DMS53 (cell line): ENCODE data around the gene ADAM21.
"Not testable (repeated sequence)": the region's sequence is repeated elsewhere in the genome, so short reads cannot be mapped to it uniquely, and the experiment has no call there.

Experiments
- DNase-seq: peaks from one replicate; lab custom pipeline; 2025; lab: John Stamatoyannopoulos, UW

The ADAM21 gene

DNA sequence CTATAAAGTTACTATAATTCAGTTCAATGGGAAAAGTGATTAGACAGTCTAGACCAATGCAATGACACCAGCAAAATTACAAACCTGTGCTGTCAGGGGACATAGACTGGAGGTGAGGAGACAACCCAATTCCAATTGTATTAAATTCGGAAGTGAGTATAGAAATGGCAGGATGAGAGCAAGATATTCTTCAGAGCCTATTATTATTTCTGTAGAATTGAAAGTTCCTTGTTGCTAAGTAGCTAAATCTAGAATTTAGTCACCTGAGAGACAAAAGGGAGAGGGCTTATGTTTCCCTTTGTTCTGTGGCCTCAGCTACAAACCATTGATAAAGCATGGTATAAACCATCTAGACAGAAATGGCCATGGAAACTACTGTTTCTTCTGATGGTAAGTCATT lies at the start of gene ADAM21:
TSS of gene ADAM21 (plus strand) at position 301 of the 400 bp plus-strand sequence. CDS start 5,326 bp downstream, outside the sequence.
- DNase-seq, result no peak

DNA sequence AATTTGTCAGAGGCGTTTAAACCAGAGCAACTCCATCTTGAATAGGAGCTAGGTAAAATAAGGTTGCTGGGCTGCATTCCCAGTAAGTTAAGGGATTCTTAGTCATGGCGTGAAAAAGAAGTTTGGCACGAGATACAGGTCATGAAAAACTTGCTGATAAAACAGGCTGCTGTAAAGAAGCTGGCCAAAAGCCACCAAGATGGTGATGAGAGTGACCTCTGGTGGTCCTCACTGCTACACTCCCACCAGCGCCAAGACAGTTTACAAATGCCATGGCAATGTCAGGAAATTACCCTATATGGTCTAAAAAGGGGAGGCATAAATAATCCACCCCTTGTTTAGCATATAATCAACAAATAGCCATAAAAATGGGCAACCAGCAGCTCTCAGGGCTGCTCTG lies 48.6 kb upstream of the ADAM21 start:
- DNase-seq, result not testable (repeated sequence)

DNA sequence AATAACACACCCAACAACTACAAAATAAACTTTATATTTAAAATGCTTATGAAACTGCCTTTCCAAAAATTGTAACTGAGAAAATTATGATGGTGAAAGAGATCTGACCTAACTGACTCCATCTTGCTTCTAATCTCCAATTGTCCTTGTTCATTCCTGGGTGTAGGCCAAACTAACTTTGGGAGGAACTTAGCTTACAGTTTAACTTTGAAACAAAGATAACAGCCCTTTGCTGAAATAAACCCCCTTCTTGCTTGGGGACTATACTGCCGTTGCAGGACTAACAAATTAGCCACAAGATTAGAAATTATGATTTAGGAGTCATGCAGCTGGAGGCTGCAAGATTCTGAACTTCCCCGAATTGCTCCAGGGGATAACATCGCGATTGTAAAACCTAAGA lies 45.8 kb upstream of the ADAM21 start:
- not testable (repeated sequence) for DNase-seq

DNA sequence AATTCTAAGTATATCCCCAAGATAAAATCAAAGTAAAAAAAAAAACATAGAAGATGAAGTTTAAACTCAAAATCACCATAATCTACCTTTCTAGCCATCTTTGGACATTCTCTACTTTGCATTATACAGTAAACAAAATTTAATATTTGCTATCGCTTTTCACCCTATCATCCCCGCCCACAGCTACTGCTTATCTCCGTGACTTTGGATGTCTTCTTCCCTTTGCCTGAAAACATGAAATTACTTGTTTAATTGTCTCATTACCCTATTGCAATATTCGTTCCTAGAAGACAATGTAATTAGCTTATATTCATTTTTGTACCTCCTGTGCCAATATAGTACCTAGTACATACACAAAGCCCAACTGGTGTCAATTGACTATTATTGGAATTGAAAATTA lies 44.4 kb upstream of the ADAM21 start:
- DNase-seq, result no peak

DNA sequence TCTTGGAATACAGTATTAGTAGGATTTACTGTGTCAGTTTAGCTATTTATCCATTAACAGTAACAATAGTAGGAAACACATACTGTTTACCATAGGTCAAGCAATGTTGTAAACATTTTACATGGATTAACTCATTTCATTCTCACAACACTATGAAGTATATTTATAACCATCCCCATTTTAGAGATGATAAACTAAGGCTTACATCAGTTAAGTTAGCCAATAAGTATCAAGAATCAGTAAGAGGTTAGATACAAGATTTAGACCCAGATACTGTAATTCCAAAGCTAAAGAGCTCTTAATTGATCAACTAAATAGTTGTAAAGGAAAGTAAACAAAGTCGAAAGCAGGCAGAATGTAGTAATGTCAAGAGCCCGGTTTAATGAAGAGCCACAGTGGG lies 36.2 kb upstream of the ADAM21 start:
- DNase-seq, result no peak

DNA sequence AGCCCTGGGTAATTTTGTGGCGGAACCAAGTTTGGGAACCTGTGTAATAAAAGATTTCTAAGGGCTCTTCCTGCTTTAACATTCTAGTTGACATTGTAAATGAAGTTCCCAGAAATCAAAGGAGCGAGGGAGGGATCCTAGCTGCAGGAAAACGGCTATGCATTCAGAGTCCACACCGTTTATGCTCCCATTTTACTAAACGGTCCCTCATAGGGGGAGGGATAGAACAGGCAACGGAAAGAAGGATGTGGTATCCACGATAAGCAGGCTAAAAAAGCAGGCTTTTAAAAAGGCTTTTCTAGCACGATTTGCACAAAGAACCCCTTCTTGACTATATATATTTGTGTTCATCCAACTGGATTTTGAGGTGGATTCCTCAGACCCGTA lies 35.6 kb upstream of the ADAM21 start:
- DNase-seq, result peak; percentile 63

DNA sequence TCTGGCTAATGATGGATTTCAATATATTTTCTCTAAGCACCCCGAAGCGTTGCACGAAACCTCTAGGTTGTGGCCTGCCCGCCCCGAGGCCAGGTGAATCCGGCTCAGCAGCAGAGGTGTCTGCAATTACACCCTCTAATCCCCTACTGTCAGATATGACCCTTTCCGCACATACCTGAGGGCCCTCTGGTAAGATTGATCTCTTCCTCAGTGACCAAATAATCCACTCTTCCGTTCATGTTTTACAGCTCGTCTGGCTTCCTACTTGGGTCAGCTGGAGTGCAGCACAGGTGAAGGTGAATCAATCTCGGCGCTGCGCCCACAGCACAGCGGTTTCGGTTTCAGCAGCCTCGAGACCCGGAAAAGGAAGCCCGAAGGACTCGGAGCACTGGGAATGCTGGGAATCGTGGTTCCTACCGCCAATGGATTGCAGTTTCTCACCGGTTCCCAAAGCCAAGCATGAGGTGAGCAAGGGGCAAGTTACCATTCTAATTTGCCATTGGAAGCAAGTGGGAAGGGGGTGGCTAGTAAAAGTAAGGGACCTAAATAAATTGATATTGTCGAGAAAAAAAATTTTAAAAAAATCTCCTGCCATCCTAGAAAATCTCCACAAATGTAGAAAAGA lies 35.1 kb upstream of the ADAM21 start, which contains the start of gene SYNJ2BP:
TSS of gene SYNJ2BP (minus strand) at position 366 of the 625 bp plus-strand sequence. CDS start at position 239, 127 bp downstream.
- DNase-seq, result peak; percentile 90

DNA sequence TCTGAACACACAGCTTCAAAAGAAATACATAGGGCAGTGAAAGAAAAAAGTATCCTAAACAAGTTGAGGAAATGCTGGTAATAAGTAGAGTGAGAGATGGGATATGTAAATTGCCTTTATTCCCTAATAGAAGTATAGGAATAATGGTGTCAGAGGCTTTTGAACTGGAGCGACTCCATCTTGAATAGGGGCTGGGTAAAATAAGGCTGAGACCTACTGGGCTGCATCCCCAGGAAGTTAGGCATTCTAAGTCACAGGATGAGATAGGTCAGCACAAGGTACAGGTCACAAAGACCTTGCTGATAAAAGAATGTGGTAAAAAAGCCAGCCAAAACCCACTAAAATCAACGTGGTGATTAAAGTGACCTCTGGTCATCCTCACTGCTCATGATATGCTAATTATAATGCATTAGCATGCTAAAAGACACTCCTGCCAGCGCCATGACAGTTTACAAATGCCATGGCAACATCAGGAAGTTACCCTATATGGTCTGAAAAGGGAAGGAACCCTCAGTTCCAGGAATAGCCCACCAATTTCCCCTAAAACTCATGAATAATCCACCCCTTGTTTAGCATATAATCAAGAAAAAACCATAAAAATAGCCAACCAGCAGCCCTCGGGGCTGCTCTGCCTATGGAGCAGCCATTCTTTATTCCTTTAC lies 32.6 kb upstream of the ADAM21 start:
- DNase-seq, result not testable (repeated sequence)

DNA sequence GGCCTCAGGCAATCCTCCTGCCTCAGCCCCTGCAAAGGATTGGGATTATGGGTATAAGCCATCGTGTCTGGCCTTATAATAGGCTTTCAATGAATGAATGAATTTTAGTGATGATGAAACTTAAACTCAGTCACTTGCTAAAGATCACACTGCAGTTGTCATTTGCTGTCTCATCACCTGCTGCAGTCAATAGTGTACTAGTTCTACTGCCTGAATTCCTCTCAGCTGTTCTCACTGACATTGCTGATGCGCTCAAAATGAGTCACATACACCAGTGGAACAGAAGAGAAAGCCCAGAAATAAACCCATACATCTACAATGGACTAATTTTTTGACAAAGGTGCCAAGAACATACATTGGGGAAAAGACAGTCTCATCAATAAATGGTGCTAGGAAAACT lies 29.4 kb upstream of the ADAM21 start:
- no peak for DNase-seq

DNA sequence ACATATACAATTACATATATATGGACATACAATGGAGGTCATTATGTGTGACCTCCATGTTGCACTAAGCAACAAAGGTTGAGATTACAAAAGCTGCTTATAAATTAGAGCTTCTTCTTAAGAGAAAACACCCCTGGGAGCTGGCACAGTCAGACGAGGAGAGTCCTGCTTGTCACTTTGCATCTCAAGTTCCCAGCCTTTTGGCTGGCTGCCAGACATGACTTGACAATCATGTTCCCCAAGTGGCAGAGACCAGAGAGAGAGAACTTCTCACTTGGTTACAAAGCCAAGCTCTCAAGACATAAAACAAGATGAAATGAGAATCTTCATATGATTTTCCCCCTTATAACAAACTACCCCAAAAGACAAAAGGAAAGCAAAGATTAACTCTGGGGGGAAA lies 26.6 kb upstream of the ADAM21 start:
- peak; percentile 40 for DNase-seq

DNA sequence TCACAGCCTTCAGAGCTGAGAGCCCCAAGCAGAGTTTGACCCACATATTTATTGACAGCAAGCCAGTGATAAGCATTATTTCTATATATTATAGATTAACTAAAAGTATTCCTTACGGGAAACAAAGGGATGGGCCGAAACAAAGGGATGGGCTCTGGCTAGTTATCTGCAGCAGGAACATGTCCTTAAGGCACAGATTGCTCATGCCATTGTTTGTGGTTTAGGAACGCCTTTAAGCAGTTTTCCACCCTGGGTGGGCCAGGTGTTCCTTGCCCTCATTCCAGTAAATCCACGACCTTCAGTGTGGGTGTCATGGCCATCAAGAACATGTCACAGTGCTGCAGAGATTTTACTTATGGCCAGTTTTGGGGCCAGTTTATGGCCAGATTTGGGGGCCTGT lies 25.4 kb upstream of the ADAM21 start:
- not testable (repeated sequence) for DNase-seq

DNA sequence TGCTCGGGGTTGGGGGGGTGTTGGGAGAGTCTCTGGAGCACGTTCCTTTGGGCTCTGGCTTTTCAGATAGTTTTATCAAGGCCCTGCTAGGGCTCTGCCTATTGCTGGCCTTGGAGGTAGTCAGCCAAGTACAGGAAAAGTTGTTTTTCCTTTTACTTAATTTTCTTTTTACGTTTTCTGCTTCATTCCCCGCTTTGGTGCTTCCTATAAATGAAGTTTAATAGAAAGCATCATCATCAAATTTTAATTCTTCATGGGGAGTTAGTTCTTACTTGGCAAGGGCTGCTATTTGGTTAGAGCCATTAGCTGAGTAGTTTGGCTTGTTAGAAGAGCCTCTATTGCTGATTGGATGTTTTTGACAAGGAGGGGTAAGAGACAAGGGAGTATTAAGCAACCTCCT lies 15.1 kb upstream of the ADAM21 start:
- DNase-seq, result no peak

DNA sequence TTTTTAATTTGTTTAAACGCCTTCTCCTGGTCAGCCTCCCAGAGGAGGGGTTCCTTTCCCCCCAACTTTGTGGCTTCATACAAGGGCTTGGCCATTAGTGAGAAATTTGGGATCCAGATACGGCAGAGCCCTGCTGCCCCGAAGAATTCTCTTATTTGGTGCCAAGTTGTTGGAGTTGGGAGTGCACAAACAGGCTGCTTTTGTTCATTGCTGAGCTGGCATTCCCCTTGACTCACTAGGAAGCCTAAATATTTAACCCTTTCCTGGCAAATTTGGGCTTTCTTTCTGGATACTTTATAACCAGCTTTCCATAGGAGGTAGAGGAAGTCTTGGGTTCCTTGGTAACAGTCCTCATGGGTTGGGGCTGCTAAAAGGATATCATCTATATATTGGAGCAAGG lies 10.3 kb upstream of the ADAM21 start:
- no peak for DNase-seq

DNA sequence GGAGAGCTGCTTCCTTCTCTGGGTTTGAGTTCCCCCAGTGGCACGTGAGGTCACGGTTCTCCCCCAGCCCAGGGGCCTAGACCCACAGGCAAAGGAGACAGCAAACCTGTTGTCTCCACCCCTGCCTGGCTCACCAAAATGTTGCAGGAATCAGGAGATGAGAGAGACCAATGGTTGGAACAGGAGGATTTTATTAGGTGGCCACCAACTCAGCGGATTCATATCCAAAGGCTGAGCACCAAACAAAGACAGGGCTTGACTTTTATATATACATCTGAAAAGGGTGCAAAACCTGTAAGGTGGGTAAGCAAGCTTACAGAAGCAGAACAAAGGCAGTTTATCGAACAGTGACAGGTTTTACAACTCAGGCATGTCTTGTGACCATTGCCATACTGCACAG lies 9.2 kb upstream of the ADAM21 start:
- peak; percentile 22 for DNase-seq

DNA sequence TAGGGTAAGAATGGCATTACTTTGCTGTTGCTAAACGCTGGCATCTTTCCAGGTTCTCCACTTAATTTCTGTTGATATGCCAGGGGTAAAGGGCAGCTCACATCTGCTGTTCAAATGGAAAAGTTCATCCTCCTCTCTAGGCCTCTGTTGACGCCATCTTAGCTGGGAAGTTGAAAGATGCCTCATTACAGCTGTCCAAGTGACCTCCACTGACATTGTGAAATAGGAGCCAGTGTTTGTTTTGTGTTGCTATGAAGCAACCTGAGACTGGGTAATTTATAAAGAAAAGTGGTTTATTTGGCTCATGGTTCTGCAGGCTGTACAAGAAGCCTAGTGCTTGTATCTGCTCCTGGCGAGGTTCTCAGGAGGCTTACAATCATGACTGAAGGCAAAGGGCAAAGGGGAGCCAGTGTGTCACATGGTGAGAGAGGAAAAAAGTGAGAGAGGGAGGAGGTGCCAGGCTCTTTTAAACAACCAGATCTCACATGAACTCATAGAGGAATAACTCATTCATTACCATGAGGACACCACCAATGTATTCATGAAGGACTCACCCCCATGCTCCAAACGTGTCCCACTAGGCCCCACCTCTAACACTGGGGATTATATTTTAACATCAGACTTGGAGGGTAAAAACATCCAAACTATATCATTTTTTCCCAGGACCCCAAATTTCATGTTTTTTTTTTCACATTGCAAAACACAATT lies 3.2 kb upstream of the ADAM21 start:
- peak; percentile 70 for DNase-seq

DNA sequence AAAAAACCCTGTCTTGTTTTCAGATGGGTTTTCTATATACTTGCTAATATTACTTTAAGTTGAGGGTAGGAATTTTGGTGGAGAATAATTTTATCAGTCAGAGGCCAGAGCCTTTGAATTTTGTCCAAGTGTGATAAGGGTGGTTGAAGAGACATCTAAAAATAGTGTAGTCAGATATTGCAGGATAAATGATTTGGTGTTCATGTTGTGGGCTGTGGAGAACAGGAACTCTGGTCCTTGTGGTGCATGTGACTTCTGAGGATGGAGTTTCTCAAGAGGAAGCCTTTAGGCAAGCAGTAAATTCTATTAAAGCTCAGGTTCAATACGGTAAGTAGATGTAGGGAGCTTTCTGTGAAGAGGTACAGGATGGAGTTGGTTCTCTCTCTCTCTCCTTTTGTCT lies 2.8 kb downstream of the ADAM21 start:
- no peak for DNase-seq

DNA sequence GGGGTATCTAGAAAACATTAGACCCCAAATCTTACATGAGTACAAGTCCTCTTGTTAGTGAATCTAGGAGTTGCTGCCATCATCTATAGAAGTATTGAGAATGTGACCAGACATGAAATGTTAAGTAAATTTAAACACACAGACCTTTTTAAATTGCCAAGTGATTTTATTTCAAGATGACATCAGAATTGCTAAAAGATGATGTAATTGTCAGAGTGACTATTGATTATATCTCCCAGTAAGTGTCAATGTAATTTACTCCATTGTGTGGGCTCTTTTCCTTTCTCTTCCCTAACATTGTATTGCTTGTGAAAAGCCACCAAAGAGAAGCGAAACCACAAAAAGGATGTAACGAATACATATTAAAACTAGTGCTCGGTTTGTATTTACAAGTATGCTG lies 16.8 kb downstream of the ADAM21 start:
- DNase-seq, result no peak

DNA sequence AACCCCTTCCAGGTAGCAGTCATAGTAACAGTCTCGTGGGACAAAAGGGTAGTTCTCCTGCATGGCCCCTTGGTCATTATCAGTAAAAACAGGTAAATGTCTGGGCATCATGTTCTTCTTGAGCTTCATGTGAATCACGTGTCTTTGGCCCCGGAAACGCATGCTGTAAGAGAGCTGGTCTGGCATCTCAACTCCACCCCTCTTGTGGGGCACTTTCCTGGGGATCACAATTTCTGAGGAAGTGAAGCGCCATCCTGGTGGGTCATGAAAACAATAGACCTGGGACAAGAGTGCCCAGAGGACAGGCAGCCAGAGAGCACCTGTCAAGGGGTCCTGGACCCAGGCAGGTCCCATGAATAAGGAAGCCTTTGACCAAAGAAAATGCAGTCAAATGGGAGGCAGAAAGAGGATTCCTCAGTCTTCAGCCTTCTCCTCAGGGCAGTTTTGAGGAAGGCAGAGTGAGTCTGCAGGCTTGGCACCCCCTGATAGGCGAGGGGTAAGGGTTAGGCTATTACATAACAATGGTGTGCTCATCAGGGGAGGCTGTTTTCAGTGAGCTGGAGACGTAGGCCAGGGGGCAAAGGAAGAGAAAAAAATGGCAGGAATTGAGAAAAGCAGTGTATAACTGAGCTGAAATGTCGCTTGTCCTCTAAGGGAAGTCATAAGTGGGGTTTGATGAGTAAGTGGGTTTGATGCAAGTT lies 19.0 kb downstream of the ADAM21 start:
- not testable (repeated sequence) for DNase-seq

DNA sequence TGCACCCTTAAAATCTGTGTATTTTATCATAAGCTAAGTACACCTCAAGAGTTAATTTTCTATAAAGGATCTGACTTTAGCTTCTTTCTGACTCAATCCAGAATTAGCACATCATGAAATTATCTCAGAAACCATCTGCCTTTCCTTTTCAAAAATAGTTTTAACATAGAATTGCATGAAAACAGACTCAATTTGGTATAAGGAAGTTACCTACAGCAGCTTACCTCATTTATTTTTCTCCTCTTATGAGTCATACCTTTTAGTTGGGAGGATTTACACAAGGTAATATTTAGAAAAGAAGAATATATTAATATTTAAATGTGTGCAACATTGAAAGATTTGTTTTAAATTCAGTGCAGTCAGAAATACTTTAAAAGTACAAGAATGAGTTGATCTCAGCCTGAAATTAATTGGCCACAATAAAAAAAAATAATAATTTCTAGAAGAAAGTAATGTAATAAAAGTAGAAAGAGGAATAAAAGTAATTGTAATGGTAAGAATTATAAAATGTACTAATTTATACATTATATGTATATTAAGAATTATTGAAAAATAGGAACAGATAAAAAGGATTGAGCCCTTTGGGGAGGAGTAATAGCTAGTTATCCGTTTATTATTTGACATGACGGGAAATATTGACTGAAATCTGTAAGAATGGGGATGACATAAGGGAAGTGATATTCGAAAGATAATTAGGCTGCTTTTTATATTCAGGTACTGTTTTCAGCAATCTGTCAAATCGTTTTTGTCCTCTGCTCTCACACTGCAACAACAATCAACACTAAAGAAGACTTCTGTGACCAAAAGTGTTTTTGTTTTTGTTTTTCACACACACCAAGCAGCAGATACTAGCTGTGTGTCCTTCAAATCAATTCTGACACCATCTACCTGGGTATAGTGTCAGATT lies 20.5 kb downstream of the ADAM21 start:
- peak; percentile 4 for DNase-seq

DNA sequence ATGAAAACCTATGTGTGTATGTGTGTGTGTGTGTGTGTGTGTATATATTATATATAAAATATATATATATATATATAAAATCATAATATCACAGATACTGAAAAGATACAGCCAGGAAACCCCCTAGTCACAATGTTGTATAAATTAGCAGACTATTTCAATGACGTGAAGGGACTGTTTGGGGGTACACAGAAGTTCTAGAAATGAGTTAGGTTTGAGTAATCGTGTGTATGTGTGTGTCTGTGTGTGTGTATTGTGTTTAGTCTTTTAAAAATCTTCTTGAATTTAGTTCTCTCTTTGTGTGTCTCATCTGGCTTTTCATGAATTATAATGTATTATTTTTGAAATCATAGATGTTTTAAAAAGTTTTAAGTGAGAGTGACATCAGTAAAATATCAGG lies 21.9 kb downstream of the ADAM21 start:
- no peak for DNase-seq

DNA sequence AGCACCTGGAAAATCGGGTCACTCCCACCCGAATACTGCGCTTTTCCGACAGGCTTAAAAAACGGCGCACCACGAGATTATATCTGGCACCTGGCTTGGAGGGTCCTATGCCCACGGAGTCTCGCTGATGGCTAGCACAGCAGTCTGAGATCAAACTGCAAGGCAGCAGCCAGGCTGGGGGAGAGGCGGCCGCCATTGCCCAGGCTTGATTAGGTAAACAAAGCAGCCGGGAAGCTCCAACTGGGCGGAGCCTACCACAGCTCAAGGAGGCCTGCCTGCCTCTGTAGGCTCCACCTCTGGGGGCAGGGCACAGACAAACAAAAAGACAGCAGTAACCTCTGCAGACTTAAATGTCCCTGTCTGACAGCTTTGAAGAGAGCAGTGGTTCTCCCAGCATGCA lies 23.5 kb downstream of the ADAM21 start:
- DNase-seq, result not testable (repeated sequence)
